ENCODE results near the gene NFIC.

Gene NFIC

DNA sequence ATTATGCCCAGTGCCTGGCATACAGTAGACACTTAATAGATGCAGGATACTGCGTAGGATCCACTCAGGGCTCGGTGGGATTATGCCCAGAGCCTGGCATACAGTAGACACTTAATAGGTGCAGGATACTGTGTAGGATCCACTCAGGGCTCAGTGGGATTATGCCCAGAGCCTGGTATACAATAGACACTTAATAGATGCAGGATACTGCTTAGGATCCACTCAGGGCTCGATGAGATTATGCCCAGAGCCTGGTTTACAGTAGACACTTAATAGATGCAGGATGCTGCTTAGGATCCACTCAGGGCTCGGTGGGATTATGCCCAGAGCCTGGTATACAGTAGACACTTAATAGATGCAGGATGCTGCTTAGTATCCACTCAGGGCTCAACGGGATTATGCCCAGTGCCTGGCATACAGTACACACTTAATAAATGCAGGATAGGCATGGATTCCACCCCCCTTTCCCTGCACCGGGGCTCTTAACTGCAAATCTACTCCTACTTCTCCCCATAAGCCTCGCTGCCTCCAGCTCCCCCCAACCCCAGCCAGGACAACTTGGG, 89.1 kb downstream of the NFIC start:
- no peak for DNase-seq

DNA sequence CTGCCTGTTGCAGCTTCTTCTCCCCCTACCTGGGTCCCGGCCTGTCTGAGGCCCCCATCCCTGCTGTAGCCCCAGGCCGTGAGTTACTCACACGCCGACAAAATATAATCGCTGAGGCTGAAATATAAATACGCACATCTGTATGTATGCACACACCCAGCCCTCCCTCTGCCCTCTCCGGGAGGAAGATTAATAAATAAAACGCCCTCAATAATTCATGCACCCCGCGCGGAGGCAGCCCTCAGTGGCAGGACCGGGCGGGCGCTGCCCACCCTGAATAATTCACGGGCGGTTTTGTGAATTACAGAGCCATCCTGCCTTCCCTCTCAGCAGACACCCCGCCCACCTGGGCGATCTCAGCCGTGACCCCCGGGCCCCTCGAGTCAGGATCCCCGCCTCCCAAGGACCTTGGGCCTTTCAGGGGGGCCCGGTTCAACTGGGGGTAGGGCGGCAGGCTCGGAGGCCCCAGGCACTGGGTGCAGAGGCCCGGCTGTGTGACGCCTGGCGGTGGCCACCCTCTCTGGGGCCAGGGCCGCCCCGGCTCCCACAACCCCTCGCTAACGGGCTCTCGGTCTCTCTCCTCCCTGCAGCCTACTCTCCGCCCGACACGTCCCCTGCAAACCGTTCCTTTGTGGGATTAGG, 89.7 kb downstream of the NFIC start:
- no peak for DNase-seq

DNA sequence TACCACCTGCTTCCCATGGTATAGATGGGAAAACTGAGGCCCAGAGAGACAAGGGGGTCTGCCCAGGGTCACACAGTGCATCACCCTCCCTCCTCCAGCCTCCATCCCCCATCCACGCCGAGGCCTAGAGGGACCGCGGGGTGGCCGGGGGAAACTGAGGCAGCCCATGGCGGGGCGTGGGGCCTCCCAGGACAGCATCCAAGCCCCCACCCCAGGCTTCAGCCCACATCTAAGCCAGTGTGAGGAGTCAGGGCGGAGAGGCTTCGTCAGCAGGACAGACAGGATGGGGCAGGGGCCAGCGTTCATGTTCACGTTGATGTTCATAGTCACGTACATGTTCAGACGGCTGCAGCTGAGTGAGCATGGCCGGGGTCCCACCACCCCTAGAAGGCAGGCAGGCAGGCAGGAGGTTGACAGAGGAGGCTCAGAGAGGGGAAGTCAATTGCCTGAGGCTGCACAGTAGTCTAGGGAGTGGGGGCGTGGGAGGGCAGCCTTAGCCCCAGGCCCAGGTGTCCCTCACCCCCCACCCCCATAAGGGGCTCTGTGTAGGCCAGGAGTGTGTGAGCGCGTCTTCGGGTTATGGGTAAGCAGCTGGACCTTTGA, 90.6 kb downstream of the NFIC start:
- DNase-seq = no peak

DNA sequence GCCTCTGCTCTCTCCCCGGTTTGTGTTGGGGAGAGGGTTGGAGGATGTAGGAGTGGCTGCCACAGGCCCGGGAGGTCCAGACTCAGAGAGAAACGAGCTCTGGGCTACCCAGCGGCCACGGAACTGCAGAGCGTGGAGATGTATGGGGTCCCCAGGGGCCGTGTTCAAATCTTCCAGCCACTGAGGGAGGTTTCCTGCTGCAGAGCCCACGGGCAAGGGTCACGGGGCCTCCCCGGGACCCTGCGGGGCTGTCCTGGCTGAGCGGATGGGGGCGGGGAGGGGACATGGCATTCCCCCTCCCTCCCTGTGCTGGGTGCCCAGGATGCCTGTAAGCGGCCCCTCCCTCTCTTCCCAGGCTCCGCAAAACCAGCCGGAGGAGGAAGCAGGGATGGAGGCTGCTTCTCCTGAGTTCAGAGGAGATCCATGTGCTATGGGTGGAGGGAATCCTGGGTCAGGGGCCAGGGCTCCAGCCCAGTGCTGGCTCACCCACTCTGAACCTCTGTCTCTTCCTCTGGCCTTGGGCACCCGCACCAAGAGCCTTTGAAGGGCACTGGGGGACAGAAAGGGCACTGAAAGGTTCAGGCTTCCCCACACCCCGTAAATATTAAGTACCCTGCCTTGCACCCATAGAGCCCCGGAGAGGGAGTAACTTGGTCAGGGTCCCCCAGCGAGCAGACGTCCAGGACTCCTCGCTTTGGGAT, 91.3 kb downstream of the NFIC start:
- DNase-seq = no peak

DNA sequence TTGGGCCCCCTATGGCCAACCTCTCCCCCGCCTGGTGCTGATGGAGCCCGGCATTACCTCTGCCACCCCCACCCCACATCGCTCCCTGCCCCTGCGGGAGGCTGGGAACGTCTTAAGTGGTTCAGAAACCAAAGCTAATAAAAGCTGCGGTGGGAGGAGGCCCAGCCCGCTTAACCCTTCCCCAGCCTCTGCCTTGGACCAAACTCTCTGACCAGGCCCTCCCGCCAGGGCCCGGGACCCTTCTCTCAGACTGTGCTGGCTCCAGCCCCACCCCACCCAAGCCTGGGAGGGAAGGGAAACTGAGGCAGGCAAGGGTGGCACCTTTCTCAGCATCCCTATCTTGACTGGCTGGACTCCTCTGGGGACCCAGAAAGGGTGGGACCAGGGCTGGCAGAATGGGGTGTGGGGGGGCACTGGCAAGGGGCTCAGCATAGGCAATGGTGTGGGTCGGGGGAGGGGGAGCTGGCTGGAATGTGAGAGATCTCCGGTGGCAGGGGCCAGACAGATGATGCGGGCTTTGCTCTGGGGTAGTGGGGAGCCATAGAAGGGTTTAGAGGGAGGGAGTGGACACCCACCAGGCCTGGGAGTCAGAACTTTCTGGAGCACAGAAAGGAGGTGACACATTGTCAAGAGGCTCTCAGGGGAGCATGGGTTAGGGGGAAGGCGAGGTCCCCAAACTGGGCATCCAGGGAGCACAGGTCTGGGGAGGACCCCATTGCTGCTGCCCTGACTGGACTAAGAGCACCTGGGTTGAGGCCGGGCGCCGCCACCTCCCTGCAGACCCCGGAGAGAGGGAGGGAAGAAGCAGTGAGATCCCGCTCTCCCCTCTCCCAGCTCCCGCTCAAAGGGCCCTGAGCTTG, 92.1 kb downstream of the NFIC start:
- DNase-seq = no peak

DNA sequence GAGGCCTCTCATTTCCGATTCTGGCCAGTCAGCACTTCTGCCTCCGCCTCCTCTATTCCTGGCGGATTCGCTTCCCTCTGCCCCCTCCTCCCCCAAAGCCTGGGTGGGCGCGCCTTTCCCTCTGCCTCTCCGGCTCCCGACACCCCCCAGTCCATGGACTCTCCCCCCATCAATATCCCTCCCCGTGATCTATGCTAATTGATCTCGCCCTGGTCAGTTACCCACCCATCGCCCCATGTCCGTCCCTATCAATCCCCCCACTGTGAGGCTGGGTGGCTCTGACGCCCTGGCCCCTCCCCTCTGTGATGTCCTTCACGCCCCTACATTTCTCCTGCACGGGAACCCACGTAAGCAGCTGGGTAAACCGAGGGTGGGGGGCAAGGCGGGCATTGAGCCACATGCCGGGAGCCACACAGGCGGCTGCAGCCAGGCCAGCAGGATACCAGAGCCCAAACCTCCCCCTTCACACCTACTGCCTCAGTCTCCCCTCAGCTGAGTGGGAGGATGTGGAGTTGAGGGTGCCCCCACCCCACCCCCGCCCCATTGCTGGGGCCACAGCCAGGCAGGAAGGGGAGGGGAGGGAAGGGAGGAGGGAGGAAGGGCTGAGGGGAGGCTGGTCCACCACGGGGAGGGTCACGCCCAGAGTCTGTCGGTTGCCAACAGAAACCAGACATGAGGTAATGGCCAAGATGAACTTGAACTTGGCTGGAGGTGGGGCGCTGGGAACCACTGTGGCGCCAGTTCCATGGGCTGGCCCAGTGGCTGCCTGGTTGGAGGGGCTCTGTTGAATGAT, 92.9 kb downstream of the NFIC start:
- no peak for DNase-seq

DNA sequence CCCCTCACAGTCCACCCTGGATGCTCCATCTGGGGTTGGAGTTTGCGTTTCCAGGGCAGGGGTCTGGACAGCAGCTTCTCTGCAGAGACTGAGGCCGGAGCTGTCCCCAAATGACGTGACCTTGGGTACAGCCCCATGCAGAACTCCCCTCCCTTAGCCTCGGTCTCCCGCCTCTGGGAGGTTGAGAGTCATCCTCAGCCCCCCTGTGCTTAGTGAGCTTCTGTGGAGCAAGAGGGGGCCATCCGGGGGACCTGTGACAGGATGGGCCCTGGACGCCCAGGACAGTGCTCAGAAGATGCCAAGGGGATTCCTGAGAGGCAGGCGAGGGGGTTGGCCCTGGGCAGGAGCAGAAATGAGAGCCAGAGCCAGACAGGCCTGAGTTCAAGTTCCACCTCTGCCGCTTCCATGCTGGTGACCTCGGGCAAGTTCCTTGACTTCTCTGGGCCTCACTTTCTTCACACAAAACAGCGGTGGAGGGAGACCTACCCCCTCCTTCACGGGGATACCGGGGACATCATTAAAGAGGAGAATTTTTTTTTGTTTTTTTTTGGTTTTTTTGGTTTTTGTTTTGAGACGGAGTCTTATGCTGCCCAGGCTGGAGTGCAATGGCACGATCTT, 93.7 kb downstream of the NFIC start:
- no peak for DNase-seq

DNA sequence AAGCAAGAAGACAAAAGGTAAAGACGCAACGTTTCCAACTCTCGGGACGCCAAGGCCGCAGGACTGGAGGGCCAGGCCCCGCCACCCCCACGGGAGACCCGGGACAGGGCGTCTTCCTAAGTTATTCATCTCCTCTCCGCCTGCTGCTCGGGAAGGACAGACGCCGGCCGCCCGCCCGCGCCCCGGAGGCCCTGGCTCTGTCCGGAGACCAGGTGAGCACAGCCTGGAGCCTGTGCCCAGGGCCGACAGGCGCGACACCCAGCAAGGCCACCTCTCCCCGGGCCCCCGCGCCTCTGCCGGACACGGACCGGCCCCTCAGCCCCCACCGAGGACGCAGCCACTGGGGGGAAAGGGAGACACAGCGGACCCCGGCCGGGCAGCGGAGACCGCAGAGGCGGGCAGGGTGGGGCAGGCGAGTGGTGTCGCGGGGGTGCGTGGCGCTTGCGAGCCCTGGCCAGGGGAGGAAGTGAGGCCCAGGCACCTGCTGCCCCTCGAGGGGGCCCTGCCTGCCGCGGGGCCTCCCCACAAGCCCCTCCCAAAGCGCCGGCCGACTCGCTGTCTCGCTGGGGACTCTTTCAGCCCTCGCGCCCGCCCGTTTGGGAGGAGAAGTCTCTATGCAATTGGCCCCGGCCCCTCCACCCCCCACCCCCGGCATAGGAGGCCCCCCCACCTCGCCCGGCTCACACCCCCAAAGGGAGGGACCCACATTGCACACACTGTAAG, 96.8 kb downstream of the NFIC start:
- no peak for DNase-seq

DNA sequence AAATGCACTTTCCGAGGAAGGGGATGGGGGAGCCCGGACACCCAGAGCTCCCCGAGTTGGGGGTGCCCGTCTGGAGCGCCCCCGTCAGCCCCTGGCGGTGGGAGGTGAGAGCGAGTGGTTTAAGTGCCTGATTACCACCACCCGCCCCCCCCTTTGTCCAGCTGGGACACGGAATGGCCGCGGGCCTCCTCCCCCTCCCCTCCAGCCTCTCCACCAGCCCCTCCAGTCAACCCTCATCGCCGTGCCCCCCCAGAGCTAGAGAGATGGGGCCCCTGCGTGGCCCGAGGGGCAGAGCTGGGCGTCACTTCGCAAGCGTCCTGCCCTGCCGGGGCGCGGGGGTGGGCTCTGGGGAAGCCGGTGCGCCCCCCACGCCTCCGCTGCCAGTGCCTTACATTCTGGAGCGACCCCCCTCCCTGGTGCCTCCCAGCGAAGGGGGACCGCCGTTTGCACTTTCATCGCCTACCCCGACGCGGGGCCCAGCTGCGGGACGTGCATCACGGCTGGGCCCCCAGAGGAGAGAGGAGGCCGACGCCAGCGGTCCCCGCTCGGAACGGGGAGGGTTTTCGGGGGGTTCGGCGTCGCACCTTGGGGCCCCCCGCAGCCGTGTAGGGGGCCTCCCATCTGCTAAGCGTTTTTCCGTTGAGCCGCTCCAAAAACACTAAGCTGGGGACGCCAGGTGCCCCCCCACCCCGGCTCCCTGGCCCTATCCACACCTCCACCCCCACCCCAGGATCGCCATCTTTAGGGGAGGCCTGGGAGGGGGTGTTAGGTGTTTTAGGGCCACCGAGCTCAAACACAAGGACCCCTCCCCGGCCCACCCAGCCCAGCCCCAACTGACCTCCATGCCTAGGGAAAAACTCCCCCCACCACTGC, 97.6 kb downstream of the NFIC start:
- DNase-seq = no peak

DNA sequence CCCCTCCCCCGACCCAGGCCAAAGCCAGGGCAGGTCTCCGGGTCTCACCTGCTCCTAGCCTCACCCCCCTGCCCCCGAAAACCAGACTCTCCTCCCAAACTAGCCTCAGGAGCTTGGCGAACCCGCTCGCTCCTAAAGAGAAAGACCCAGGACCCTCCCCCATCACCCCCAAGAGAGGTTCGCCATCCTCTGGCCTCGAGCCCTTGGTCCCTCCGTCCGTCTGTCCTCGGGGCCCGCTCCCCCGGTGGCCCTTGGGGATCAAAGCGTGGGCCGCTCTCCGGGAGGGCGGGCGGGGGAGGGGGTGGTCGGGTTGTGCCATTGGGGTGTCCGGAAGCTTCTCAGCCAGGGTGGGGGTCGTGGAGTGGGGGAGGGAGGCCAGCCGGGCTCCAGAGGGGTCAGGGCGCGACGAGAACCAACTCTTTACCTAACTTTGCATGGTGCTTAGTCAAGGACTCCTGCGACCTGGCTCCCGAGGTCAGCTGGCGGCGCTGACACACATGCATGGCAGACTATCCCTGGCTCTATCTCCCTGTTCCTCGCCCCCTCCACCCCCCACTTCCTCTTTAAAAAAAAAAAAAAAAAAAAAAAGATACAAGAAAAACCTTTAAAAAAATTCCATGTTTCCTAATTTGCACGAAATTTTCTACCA, 98.3 kb downstream of the NFIC start:
- no peak for DNase-seq

DNA sequence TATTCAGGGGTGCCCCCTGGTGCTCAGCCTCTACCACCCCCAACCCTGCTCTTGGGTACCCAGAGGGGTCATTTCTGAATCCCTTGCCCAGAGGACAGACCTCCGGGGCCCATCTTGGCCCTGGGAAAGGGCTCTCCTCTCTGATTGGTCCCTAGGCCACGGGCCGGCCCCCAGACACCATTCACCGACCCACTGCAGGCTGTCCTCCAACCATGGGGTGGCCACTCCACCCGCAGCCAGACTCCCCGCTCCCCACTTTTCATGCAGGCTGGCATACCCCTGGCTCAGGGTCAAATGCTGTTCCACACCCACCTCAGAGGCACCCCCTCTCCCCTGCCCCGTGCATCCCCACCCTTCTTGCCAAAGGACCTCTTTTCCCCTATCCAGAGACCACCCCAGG, 99.2 kb downstream of the NFIC start:
- DNase-seq = no peak

DNA sequence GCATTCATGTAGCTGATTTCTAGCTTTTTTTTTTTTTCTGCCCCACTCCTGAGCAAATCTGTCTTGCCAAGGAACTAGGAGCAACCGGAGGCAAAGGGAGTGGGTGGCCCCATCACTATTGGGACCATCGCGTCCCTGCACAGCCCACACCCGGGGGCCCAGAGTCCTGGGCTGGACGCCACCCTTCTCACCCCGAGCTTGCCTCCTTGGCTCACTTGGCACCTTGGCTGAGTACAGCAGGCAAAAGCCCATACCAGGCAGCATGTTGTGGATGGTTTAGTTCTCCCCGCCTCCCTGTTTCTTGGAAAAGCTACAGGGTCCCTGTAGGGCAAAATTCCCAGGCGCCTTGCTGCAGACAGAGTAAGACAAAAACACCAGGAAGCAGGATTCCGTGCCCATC, 100.3 kb downstream of the NFIC start:
- no peak for DNase-seq

DNA sequence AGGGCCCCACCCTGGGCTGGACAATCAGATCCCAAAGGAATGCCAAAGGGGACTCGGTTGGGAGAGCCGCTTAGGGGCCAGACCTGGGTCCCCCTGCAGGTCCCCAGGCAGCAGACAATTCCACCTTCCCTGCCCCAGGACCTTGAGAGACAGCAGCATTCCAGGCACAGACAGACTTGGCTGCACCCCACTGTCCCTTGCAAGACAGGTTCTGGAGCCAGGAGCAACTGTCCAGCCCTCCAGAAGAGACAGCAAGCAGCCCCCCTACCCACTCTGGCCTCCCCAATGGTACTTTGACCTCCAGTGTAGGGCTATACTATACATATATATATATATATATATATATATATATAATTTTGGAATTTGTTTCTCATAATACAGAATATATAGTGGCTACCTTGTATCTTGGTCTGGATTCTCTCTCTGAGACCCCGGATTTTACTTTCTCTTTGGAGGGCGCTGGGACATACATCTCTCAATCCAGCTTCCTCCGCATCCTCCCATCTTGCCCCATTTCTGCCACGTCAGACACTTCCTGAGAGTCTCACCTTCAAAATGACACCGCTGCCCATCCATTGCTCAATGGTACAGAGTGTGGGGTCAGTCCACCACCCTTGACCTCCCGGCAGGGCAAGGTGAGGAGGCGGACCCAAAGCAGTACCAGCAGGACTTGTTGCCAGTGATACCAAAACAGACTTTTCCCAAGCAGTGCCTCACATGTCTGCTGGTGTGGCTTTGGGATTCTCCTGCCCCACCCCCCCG, 101.2 kb downstream of the NFIC start:
- DNase-seq = no peak

DNA sequence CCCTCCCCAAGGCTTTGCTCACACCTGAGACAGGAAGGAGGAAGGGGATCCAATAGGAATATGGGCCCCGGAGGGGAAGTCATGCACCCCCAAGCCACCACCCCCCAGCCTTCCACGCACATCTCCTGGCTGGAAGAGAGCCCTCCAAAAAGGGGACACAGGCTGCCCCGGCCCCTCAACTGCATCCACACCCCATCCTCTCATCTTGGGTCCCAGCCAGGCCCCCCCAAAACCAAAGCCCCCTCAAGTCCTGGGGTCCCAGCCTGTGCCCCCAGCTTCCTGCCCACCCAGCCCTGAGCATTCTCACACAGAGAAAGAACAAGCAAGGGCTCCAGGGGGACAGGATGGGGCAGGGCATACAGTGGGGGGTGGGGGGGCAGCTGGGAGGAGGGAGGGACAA, 101.8 kb downstream of the NFIC start:
- no peak for DNase-seq

DNA sequence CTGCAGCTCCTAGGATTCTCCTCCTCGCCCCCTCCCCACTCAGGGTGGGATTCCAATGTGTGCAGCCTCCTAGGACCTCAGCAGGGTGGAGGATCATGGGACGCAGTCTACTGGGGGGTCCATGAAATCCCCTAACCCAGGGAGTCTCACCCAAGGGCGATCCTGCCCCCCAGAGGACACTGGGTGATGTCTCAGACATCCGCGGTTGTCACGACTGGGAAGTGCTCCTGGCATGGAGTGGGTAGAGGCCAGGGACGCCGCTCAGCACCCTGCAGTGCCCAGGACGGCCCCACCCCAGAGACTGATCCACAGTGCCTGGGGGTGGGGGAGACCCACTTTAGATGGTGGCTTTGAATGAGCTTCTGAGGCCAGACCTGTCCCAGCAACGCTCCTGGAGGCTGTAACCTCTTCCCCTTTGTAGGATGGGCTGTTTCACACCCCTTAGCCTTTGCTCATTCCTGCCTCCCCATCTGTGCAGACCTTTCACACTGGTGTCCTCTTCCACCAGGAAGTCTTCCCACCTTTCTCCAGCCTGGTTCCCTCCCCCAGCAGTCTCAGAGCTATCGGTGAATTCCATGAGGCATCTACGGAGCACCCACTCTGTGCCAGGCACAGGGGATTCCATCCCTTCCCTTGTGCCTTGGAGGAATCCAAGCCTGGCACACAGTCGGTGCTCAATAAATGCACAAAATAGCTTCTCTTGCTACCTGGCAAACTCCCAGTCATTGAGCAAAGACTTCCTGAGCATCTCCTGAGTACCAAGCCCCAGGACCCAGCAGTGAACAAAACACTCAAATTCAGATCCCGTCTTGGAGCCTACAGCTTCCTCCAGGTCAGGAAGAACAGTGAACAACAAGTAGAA, 103.5 kb downstream of the NFIC start:
- no peak for DNase-seq

DNA sequence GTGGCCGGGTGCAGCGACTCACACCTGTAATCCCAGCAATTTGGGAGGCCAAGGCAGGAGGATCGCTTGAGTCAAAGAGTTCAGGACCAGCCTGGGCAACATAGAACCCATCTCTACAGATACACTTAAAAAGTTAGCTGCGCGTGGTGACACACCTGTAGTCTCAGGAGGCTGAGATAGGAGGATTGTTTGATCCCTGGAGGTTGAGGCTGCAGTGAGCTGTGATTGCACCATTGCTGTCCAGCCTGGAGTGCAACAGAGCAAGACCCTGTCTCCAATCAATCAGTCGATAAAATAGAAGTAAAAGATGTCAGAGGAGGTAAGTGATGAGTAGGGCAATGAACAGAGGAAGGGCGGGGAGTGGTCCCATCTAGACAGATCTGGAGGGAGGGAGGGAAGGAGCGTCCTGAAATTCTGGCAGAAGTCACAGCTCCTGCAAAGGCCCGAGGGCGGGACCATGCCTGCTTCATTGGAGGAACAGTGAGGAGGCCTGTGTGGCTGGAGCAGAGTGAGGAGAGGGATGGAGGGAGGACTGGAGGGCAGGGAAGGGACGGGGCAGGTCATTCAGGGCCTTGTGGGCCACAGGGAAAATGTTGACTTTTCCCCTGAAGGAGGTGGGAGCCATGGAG, 104.2 kb downstream of the NFIC start:
- no peak for DNase-seq

DNA sequence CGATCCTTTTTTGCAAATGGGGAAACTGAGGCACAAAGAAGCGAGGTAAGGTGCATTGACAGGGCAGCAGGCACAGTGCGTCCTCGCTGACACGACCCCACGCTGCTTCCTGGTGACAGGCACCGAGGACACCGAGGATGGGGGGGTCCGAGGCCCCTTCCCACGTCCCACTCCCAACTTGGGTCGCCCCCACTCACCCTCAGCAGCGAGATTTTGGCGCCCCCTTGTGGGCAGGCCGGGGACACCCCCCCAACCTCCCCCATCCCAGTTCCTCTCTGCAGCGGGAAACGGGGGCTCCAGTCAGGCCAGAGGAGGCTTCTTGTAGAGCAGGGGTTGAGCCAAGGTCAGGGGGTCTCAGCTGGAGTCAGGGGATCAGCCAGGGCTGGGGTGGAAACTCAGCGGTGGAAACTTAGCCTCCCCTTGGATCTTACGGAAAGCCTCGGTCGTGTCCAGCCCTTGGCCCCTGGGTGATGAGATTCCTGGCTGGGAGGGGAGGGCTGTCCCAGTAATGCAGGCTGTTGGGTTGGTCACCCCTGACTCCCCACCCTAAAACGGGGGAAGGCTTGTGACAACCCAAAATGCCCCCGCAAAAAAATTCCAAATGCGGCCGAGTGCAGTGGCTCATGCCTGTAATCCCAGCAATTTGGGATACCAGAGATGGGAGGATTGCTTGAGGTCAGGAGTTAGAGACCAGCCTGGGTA, 105.7 kb downstream of the NFIC start:
- DNase-seq = no peak
